COLO668 (cell line): ENCODE results near the gene PRKN.

Experiments
- DNase-seq: peaks from one replicate; lab custom pipeline; 2025; ENCODE audit not compliant: unreplicated experiment; lab: John Stamatoyannopoulos, UW

Gene PRKN

DNA sequence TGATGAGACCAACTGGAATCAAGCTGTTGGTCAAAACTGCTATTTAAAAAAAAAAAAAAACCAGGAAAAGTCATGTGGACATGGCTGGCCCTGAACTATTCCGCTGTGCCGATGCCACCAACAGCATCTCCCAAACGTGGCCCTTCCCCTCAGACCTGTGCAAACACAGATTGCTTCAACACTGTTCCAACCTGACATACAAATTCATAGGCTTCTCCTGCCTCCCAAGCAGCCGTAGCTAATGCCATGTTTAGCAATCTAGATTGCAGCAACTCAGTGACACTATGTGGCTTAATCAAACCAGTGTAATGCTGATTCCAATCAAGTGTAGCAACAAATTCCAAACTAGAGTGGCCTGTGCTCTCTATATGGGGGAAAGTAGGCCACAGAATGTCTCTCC, 16.2 kb downstream of the PRKN start:
- DNase-seq = no peak

DNA sequence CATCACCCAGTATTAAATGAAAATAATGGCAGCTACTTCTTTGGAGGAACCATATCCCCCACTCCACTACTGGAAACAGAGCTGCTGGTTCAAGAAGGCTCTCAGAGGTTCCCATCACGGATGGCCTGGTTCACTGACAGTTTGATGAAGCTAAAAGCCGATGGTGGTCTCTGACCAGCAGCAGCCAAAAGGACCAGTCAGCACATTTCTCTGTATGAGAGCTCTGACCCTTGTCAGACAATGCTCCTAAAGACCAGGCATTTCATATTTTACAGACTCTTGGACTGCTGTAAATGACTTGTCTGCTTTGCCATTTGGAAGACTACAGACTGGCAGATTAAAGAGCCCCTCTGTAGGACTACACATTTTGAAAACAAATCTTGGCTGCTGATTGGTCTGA, 16.6 kb downstream of the PRKN start:
- DNase-seq = no peak

DNA sequence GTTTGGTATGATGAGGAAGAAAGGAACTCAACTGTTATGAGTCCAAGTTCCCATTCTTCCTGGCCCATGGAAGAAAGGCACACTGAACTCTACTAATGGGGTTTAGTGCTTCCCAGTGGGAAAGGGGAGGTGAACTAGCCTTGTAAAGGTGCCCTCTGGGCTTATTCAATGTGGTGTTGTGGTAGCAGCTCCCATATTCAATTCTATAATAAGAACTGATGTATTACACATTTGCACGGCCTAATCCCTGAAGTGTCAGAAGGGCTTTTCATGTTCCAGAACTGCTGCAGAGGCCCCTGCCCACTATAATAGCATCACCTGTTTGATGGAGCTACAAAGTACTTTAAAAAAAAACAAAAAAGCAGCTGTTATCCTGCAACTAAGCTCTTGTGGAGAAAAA, 17.1 kb downstream of the PRKN start:
- DNase-seq = no peak

DNA sequence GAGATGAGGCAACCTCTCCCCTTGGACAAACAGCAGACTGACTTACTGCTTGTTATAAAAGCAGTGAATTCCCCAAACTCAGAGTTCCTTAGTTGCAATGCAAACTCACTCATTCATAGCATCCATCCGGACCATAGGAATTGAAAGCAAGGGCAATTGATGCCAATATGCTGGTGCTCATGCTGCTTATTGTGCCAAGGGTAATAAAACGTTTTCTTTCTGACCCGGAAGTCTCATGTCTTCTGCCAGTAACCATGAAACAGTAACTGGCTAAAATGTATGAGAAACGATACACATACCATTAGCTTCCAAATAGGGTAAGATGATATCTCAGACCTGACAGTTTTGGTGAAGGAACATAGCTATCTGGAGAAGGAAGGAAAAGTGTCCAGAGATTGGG, 18.1 kb downstream of the PRKN start:
- DNase-seq = no peak

DNA sequence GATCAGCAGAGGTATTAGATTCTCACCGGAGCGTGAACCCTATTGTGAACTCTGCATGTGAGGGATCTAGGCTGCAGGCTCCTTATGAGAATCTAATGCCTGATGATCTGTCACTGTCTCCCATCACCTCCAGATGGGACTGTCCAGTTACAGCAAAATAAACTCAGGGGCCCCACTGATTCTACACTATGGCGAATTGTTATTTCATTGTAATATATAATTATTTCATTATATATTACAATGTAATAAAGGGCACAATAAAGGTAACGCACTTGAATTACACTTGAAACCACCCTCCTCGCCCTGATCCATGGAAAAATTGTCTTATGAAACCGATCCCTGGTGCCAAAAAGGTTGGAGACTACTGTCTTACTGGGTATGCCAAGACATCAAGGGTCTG, 18.6 kb downstream of the PRKN start:
- DNase-seq = peak; percentile 5

DNA sequence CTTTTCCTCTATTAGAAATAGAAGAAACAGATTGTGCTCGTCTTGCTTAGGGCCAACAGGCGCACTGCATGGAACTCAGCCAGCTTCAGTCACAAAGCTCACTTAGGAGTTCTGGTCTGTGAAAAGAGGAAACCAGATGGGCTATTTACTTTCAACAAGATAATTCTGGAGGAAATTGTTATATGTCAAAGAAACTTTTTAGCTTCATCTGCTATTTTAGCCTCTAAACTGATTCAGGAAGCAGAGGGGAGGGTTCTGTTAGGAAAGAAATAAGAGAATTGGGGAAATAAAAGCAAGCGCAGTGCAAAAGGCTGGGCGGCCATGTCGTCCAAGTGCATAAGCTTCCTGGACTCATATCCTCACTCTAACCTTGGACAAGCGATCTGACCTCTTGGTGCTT, 21.3 kb downstream of the PRKN start:
- DNase-seq = no peak

DNA sequence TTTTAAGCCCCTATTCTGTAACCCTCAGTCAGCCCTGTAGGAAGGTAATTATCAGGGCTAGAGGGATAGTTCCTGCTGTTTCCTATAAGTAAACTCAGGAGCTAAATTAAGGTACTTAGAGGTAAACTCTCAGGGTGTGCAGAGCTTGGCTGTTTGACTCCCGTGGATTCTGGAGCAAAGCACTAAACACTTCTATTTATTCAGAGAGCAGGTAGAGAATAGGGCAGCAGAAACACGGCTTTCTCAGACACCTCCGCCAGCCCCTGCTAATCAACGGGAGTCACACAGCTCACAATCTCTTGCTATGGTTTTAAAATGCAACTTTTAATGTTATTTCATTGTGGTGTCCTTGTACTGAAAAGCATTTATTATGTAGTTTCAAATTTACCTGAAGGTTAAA, 21.8 kb downstream of the PRKN start:
- no peak for DNase-seq

DNA sequence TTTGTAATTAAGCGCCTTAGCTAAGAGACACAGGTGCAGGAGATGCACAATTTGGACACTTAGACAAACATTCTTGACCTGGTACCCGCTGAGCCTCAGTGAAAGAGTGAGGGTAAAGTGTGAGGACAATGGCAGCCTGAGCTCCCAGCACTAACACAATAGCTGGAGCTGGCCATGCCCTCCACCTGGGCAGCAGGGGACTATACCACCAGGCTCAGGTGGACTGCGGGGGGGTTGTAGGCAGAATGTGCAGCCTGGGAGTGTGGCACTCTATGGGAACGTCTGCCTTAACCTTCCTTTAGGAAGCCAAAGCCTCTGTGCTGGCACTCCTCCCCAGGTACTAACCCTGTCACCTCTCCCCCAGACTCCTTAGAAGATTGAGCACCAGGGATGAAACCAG, 23.6 kb downstream of the PRKN start:
- no peak for DNase-seq

DNA sequence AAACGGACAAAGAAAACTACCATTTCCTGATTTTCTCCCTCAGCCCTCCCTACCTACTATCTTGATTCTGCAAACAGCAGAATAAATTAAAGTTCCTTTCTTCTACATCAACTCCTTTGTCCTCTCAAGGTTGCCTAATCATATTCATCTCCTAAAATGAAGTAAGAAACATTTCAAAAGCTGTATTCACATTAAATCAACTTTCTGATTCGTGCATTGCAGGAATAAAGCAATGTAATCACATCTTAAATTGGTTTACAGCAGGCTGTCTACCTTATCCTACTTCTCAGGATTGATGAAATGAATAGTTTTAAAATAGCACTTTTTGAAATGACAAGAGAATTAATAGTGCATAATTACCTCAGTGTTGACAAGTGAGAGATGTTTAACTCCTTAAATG, 25.1 kb downstream of the PRKN start:
- DNase-seq = no peak

DNA sequence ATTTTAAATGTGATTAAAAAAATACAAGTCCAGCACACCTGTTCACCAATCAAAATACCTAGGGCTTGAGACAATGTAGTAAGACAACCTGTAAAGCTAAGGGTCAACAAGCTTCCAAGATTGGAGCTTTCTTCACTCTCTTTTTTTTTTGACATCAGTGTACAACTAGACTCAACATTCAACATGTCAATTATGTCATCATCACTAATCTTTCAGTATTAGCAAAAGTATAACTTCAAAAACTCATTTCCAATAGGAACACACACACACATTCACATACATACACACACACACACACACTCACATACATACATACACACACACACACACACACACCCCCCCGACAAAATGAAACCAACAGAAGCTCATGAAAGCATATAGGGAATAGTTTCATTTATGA, 26.0 kb downstream of the PRKN start:
- no peak for DNase-seq

DNA sequence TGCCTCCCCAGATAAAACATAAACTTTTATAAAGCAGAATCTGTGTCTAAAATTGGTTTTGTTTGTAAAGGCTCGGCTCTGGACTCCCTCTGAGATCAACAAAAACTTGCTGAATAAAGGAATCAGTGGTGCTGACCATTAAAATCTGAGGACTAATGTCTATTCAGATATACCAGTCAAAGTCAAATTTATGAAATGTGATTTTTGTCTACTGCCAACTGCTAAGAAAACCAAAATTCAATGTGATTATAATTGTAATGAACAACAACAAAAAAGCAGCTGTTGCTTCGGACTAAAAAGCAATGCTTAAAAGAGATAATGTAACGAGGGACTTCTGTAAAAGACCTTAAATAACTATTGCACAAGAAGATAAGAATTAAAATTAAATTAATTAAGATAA, 26.6 kb downstream of the PRKN start:
- no peak for DNase-seq

DNA sequence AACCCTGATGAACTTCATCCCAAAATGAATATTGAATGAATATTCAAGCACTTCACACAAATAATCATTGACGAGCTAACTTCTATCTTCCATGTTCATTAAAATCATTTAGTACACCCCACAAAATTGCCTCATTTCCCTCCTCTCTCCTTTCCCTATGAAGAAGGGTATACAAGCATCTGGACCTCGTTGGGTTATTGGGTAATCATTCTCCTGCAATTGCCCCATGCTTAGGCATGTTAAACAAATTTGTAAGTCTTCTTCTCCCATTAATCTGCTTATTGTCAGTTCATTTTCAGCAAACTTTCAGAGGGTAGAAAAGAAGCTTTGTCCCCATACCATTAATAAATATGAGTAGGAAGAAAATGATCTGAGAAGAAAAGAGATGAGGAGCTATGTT, 27.6 kb downstream of the PRKN start:
- no peak for DNase-seq

DNA sequence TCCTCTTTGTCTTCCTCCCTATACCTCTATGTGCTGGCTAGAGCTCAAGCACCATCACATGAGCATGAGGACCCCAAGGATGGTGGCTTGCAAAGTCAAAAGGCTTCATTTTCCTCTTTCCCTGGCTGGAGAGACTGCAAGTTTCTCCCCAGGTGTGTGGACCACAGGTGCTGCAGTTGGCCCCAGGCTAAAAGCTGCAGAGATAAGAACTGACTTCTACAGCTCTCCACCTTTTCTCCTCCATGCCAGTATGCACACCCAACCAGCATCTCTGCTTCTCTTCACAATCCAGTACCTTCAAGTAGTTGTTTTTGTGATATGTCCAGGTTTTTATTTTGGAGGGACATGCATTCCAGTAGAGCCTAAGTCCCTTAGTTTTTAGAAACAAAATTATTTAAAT, 29.1 kb downstream of the PRKN start:
- no peak for DNase-seq

DNA sequence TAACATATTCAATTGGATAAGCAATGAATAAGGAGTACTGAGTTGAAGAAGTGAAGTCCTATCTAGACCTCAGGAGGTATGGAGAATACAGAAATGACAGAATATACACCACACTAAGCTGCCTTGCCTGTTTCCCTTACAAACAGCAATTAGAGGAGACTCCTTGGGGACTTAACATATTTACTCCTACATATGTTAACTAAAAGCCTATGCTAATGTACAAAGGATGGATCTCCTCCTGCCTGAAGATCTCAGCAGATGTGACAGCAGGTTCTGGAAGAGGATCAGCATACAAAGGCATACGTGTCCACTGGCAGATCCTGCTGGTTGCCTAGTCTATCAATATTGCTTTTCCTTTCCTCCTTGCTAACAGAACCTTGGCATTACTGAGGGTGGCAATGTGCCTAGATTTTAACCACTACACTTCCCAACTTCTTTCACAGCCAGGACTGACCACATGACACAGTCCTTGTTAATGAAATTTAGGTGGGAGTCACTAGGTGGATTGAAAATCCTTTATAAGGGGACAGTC, 29.6 kb downstream of the PRKN start:
- DNase-seq = no peak

DNA sequence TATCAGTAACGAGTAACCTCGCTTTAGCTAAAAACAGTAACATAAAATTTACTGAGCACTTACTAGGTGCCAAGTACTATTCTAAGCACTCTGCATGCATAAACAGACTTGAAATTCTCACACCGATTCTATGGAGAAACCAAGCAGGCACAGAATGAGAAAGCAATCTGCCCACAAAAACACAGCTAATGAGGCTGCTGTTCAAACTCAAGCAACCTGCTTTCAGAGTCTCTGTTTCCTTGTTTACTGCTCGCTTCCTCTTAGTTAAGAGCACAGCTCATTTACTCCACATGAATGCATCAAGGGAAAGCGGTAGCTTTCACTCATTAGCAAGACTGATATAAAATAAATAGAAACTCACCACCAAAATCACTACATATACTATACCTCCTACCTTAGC, 37.4 kb downstream of the PRKN start:
- no peak for DNase-seq

DNA sequence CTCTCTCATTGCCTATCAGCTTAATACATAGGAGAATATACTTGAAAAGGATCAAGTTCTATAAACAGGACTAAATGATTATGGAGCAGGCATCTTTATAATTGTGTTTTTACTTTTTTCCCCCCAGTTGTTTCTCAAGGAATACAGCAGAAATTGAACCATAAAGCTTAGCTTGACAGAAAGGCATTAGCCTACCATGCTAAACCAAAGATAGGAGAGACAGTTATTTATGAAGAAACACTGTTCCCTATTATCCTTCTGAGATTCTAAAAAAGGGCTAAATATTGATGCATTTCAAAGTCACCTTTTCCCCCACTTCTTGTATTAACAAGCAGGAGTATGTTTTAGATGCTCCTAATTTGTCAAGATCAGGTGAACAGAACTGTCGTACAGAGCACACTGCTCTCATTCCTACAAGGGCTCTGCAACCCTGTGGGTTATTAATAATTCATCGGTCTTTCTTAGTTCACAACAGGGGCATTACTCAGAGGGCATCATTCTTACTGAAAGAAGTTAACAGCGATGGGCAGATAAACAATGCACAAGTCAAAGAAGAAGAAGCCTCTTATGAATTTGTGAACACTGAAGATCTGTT, 38.7 kb downstream of the PRKN start:
- no peak for DNase-seq

DNA sequence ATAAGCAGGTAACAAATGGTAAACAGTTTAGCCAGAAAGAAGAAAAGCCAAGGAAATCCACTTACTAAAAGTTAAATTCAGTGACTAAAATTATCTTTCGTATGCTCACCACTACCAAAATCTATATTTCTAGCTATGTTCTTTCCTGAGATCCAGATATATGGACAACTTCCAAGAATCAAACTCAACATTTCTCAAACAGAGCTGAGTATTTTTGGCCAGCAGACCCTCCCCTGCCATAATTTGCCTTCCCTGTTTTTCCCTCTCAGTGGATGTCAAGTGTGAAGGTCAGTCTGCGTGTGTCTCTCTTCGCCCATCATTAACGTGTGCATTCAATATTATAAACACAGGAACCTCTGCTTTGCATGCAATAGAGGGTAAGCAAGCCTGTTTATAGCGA, 42.0 kb downstream of the PRKN start:
- no peak for DNase-seq

DNA sequence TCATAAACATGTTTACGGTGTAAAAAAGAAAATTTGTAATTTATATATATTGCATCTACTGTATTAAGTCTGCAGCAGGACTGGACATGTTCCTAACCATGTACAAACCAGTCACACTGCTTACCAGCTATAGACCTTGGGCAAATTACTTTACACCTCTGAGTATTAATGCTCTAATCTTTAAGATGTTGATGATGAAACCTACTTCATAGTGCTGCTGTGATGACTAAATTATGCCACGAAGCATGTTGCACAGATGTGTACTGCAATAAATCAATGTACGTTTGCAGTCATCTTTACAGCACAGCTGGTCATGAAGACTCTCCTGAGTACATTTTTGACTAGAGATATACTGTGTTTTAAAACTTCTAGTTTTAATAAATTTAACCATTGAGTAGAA, 42.6 kb downstream of the PRKN start:
- no peak for DNase-seq

DNA sequence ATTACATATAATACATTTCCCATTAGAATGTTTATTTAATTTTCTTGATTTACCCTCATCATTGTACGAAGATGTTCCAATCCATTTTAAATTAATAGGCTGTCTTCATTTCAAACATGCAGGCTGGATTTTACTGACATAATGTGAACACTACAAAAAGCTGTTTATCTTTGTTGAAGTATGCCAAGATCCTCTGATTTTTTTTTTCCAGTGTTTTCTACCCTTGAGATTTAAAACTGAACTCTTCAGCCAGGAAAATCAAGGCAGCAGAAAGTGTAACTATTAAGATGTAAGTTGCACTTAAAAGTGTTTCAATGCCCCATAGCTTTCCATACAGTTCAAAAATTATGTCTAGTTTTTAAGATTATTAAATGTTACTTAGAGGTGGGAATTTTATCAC, 43.5 kb downstream of the PRKN start:
- no peak for DNase-seq

DNA sequence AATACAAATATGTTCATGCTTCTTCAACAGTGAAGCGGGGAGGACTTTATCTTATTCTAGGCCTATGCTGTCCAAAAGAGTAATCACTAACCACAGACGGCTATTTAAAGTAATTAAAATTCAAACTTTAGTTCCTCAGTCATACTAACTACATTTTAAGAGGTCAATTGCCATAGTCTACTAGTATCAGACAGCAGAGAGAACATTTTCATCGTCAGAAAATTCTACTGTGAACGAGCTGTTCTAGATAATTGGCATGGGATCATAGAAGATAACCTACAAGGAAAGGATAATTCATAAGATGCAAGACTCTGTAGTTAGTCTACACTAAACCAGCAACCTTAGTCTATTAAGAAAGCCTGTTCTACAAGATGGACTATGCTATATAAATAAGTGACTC, 44.4 kb downstream of the PRKN start:
- DNase-seq = no peak

DNA sequence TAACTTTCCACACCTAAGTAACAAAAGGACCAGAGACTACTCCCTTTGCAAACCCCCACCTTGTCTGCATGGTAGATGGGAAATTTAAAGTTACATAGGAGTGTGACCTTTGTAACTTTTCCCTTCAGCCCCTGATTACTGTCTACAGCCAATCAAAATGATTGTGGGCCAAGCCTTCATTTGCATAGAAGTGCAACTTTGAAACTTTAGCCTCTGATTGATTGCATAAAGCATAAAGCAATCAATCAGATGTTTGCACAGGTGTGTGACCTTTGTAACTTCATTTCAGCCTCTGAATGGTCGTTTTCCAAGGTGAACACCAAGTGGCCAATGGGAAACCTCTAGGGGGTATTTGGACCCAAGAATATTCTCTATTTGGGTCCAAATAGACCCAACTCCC, 46.1 kb downstream of the PRKN start:
- no peak for DNase-seq

DNA sequence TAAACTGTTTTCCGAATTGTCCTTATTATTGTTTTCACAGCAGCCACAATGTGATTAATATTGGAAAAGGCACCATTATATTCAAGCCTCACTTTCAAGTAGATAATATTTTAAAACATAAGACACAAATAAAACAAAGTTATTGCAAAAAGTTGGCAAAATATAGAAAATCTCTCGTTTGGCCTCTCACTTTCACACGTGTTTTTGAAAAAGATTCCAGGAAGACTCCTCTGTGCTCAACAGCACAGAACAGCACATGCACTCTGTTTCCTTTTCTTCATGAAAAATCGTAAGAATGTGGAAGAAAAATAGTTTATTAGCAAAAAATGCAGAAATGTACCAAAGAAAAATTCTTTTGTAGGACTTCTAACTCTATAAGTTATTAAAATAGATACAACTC, 46.7 kb downstream of the PRKN start:
- no peak for DNase-seq

DNA sequence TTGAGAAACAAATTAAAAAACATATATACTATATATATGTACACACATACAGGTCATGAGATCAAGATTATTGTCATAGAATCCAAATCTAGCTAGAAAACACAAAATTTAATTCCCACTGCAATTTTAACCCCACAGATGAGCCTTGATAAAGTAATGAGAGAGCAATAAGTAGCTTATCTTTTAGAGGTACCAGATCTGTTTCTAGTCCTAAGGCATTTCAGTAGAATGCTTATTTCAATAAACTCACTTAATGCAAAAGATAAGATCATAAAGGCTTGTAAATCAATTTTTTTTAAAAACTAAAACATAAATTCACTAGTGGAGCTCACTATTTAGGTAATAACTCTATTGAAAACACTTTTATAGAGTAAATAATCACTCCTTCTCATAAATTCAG, 47.2 kb downstream of the PRKN start:
- no peak for DNase-seq

DNA sequence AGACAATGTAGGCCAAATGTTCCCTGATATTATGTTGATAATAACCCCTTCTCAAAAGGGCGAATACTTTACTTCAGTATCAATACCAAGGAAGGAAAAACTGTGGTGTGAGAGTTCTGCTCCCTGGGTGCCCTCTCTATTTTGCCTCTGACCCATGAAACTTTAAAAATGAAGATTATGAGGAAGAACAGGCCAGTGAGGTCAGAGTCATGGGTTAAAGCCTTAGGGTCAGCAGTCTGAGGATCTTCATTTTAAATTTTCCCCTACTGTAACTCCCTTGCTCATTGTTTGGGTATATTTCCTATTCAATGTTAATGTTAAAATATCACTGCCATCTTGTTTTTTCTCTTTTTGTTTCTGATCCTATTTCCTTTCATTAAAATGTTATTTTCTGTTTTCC, 47.9 kb downstream of the PRKN start:
- DNase-seq = no peak
